Endothelial cell of umbilical vein (primary cell): ENCODE measurements around the gene ADSS1. TPM values are rescaled to one million over a fixed set of nuclear protein-coding genes. Genes with fewer than 3 reads are reported as not detected.

Experiments used
- BruUV-seq: library from RNA; stranded (reverse); fragments of 400-500 nt; replicated peaks from 2 replicates; lab custom pipeline; 2021; lab: Mats Ljungman, UMichigan
- CTCF ChIA-PET: fragments of 300-600, 350-600 bp; sonication (Branson Sonifier 250); formaldehyde crosslinking; loops from one replicate; lab custom pipeline; 2021; ENCODE audit warnings: antibody characterized with exemption, inconsistent platforms; lab: Charles Lee
- POLR2A ChIA-PET: fragments of 300-600, 350-600 bp; sonication (Branson Sonifier 250); formaldehyde crosslinking; loops from one replicate; lab custom pipeline; 2021; ENCODE audit warnings: antibody characterized with exemption, inconsistent platforms; lab: Charles Lee
- DNase-seq: peaks from one replicate; pipeline ENCODE4 v3.0.0-alpha.2; 2011; ENCODE audit warnings: low read depth, low spot score
- FAIRE-seq: peaks from 2 replicates; lab custom pipeline; 2011; peaks lifted over from hg19 to GRCh38; lab: Jason Lieb, UNC
- H2AFZ ChIP-seq: 2 replicates; pipeline ENCODE4 v1.6.0; 2012; ENCODE audit warnings: low read depth, low read length, control low read depth, inconsistent platforms
- H3K27ac ChIP-seq: 2 replicates; pipeline ENCODE4 v1.5.1; 2011; ENCODE audit warnings: low read depth, mild to moderate bottlenecking, control low read depth, low read length, moderate library complexity; ENCODE audit not compliant: insufficient read depth
- H3K27me3 ChIP-seq, 2 experiments: 2 replicates each; pipeline versions ENCODE4 v1.6.0 to v1.6.1; 2011; ENCODE audit warnings: low read length in 2 of 2, mixed read lengths in 1 of 2; ENCODE audit not compliant: control insufficient read depth in 2 of 2, insufficient read depth in 2 of 2
- H3K36me3 ChIP-seq, 2 experiments: 2 replicates in 1 of 2; 3 replicates in 1 of 2; pipeline ENCODE4 v1.5.1; 2011; ENCODE audit warnings: low read length in 2 of 2, mild to moderate bottlenecking in 1 of 2, moderate library complexity in 1 of 2; ENCODE audit not compliant: control insufficient read depth in 2 of 2, insufficient read depth in 2 of 2; ENCODE audit errors: extremely low read depth in 1 of 2
- H3K4me1 ChIP-seq: 3 replicates; pipeline ENCODE4 v1.5.1; 2011; ENCODE audit warnings: mild to moderate bottlenecking, low read length; ENCODE audit not compliant: control insufficient read depth, insufficient read depth; ENCODE audit errors: extremely low read depth
- H3K4me2 ChIP-seq: 2 replicates; pipeline ENCODE4 v1.6.1; 2011; ENCODE audit warnings: low read length, control low read depth, mixed read lengths; ENCODE audit not compliant: insufficient read depth
- H3K4me3 ChIP-seq, 3 experiments: fragments of 200-600 bp in 1 of 3; sonication (generic), shearing (Covaris generic) in 1 of 3; replicated peaks in 1 of 3; 2 replicates each; pipeline ENCODE4 v1.5.1; 2011 to 2016; ENCODE audit warnings: control low read depth in 3 of 3, low read length in 3 of 3, mild to moderate bottlenecking in 2 of 3, inconsistent platforms in 1 of 3, low read depth in 1 of 3, moderate library complexity in 1 of 3; ENCODE audit not compliant: insufficient read depth in 1 of 3
- H3K79me2 ChIP-seq: 2 replicates; pipeline ENCODE4 v1.6.0; 2012; ENCODE audit warnings: low read length, inconsistent platforms; ENCODE audit not compliant: control insufficient read depth, insufficient read depth
- H3K9ac ChIP-seq: replicated peaks from 2 replicates; pipeline ENCODE3; 2011; ENCODE audit warnings: low read length, control low read depth; ENCODE audit not compliant: insufficient read depth; ENCODE audit errors: extremely low read depth
- H3K9me1 ChIP-seq: replicated peaks from 3 replicates; pipeline ENCODE4 v1.6.0; 2011; ENCODE audit warnings: mild to moderate bottlenecking, low read length; ENCODE audit not compliant: control insufficient read depth, insufficient read depth; ENCODE audit errors: extremely low read depth
- H3K9me3 ChIP-seq: replicated peaks from 2 replicates; pipeline ENCODE4 v1.5.1; 2012; ENCODE audit warnings: low read length, inconsistent platforms; ENCODE audit not compliant: control insufficient read depth, insufficient read depth
- H4K20me1 ChIP-seq: replicated peaks from 2 replicates; pipeline ENCODE3; 2011; ENCODE audit warnings: mild to moderate bottlenecking, low read length; ENCODE audit not compliant: control insufficient read depth, insufficient read depth; ENCODE audit errors: extremely low read depth
- EZH2 ChIP-seq: IDR thresholded peaks from 2 replicates; pipeline ENCODE4 v1.6.1; 2012; ENCODE audit warnings: borderline replicate concordance, low read depth, mild to moderate bottlenecking, moderate library complexity, low read length, inconsistent platforms; ENCODE audit not compliant: severe bottlenecking
- FOS ChIP-seq: IDR thresholded peaks from 2 replicates; pipeline ENCODE4 v1.6.1; 2011; ENCODE audit warnings: mild to moderate bottlenecking, low read length, moderate library complexity, borderline replicate concordance; ENCODE audit not compliant: insufficient read depth
- GATA2 ChIP-seq: IDR thresholded peaks from 2 replicates; pipeline ENCODE4 v1.7.0; 2011; ENCODE audit warnings: low read depth, mild to moderate bottlenecking, moderate library complexity, mixed read lengths, low read length; ENCODE audit not compliant: insufficient read length, insufficient read depth
- JUN ChIP-seq: IDR thresholded peaks from 2 replicates; pipeline ENCODE4 v1.6.1; 2011; ENCODE audit warnings: borderline replicate concordance, low read depth; ENCODE audit not compliant: insufficient read length, insufficient read depth
- MYC ChIP-seq: IDR thresholded peaks from one replicate; pipeline ENCODE4 v1.6.1; 2011; ENCODE audit warnings: mild to moderate bottlenecking, low read depth, low read length
- POLR2A ChIP-seq: IDR thresholded peaks from 2 replicates; pipeline ENCODE4 v1.6.1; 2012; ENCODE audit warnings: low read depth, mild to moderate bottlenecking, control low read depth, low read length
- POLR2AphosphoS5 ChIP-seq: IDR thresholded peaks from 2 replicates; pipeline ENCODE4 v1.6.1; 2012; ENCODE audit warnings: low read depth, mild to moderate bottlenecking, control low read depth, low read length, moderate library complexity; ENCODE audit not compliant: insufficient read depth
- dilution Hi-C: fragments of 300-500 bp; cut with MboI; formaldehyde crosslinking; loops from one replicate; pipeline ENCODE4 v1.15.0; 2019; ENCODE audit warnings: low sequenced_read_pairs; ENCODE audit not compliant: extremely low pct_ligation_motif_present
- intact Hi-C: fragments of 100-400 bp; cut with micrococcal nuclease; formaldehyde crosslinking; loops from one replicate; pipeline ENCODE4 v1.10.0; 2022
- polyA plus RNA-seq, 4 experiments: library from polyadenylated mRNA; depleted of rRNA in 3 of 4; stranded (reverse) in 3 of 4; unstranded in 1 of 4; fragments of >200 nt; gene quantifications; 2 replicates each; pipeline versions ENCODE4 v1.2.1 to v1.2.3, GENCODE V29; 2011 to 2012; ENCODE audit warnings: missing spikeins in 1 of 4
- total RNA-seq: library from RNA; stranded (reverse); gene quantifications from 2 replicates; pipeline ENCODE4 v1.2.3, GENCODE V29; 2021
- TF ChIP-seq, protein P1 (sequence below): IDR thresholded peaks from 2 replicates; pipeline ENCODE4 v1.6.1; 2011; ENCODE audit not compliant: insufficient read depth, insufficient read length
- TF ChIP-seq, protein P2 (sequence below), 2 donors: IDR thresholded peaks; 1 replicate in 1 of 2; 2 replicates in 1 of 2; pipeline ENCODE4 v1.5.1; 2011; ENCODE audit warnings: low read length in 2 of 2, mild to moderate bottlenecking in 2 of 2, moderate library complexity in 2 of 2, control low read depth in 1 of 2, inconsistent platforms in 1 of 2, low read depth in 1 of 2; ENCODE audit not compliant: insufficient read depth in 1 of 2; ENCODE audit errors: extremely low read depth in 1 of 2

The ADSS1 gene
- total and polyA plus RNA-seq, 2 donors (not counting 3 experiments of a cell fraction or from before 2014, with no cell fraction given), result 1.9 TPM

DNA sequence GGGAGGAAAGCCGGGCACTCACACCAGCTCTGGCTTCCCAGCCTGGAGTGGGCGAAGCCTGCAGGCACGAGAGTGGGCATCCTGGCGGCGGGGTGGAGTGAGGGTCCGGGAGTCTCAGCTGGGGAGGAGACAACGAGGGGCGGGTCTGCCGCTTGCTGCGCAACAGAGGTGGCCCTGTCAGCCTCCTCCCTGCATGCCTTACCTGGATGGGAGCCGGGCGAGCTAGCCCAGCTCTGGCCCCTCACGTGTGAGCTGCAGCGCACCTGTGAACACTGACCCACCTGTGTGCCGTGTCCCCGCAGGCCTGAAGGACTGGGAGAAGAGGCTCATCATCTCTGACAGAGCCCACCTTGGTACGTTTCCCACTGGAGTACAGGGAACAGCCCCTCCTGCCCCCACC lies 15.0 kb downstream of the ADSS1 start:
- no peak overlapping the region for H3K4me3 ChIP-seq
- no TSS peak for BruUV-seq
- H2AFZ ChIP-seq, result no peak overlapping the region
- no peak overlapping the region for H3K27ac ChIP-seq
- no peaks in the 10 kb centered on the region for H3K27me3 ChIP-seq
- no peak for TF ChIP-seq FOS
- TF ChIP-seq GATA2, result no peak
- TF ChIP-seq, protein P1, sequence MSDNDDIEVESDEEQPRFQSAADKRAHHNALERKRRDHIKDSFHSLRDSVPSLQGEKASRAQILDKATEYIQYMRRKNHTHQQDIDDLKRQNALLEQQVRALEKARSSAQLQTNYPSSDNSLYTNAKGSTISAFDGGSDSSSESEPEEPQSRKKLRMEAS, result no peak
- TF ChIP-seq MYC, result no peak
- no peak for TF ChIP-seq EZH2
- TF ChIP-seq POLR2A, result no peak
- TF ChIP-seq, protein P2, sequence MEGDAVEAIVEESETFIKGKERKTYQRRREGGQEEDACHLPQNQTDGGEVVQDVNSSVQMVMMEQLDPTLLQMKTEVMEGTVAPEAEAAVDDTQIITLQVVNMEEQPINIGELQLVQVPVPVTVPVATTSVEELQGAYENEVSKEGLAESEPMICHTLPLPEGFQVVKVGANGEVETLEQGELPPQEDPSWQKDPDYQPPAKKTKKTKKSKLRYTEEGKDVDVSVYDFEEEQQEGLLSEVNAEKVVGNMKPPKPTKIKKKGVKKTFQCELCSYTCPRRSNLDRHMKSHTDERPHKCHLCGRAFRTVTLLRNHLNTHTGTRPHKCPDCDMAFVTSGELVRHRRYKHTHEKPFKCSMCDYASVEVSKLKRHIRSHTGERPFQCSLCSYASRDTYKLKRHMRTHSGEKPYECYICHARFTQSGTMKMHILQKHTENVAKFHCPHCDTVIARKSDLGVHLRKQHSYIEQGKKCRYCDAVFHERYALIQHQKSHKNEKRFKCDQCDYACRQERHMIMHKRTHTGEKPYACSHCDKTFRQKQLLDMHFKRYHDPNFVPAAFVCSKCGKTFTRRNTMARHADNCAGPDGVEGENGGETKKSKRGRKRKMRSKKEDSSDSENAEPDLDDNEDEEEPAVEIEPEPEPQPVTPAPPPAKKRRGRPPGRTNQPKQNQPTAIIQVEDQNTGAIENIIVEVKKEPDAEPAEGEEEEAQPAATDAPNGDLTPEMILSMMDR (IDR thresholded peaks at IDR 0.05; ENCODE audit: extremely low read depth in 1 of 2, insufficient read depth in 1 of 2, low read depth in 1 of 2, low read length in 2 of 2), result no peak
- TF ChIP-seq POLR2AphosphoS5, result no peak
- no peak for TF ChIP-seq JUN
- ChIA-PET CTCF (interaction anchor here (1.3 to 4.1 kb wide), 2 partner anchors 11 to 29 kb away, joined by 3 to 11 read pairs; no protein-coding TSS in a partner anchor), POLR2A (no interaction called here)
- H3K79me2 ChIP-seq, result no peaks in the 10 kb centered on the region
- H3K9me1 ChIP-seq, result no peaks in the 10 kb centered on the region
- no peaks in the 10 kb centered on the region for H4K20me1 ChIP-seq
- no peak overlapping the region for H3K9ac ChIP-seq
- DNase-seq (no peak), FAIRE-seq (no peak)
- intact Hi-C loops, result no loop called here
- peaks cover 16% of the 10 kb centered on the region for H3K4me1 ChIP-seq
- dilution Hi-C loops, result no loop called here
- no peaks in the 10 kb centered on the region for H3K36me3 ChIP-seq
- no peak overlapping the region for H3K4me2 ChIP-seq
- H3K9me3 ChIP-seq, result no peaks in the 10 kb centered on the region
